Kidney (tissue), 14 donors: ENCODE results near the gene VTI1A. TPM values are rescaled to one million over a fixed set of nuclear protein-coding genes. Genes with fewer than 3 reads are reported as not detected.

Experiments used
- DNase-seq, 5 donors: peaks; one replicate each; pipeline ENCODE4 v3.0.0-alpha.2; 2013 to 2020
- FAIRE-seq: peaks from 2 replicates; lab custom pipeline; 2012; peaks lifted over from hg19 to GRCh38; lab: Jason Lieb, UNC
- H3K27ac ChIP-seq, 2 donors: one replicate each; pipeline ENCODE4 v1.7.0; 2013; ENCODE audit warnings: low read depth in 2 of 2, low read length in 2 of 2, inconsistent platforms in 1 of 2
- H3K27me3 ChIP-seq: one replicate; pipeline ENCODE4 v1.7.1; 2013; ENCODE audit warnings: low read length, inconsistent platforms; ENCODE audit not compliant: control insufficient read depth, insufficient read depth
- H3K36me3 ChIP-seq, 3 donors: one replicate each; pipeline versions ENCODE4 v1.7.0 to v1.7.1; 2013; ENCODE audit warnings: low read length in 3 of 3, control low read depth in 1 of 3, inconsistent platforms in 1 of 3; ENCODE audit not compliant: insufficient read depth in 3 of 3, control insufficient read depth in 2 of 3
- H3K4me1 ChIP-seq, 3 donors: one replicate each; pipeline versions ENCODE4 v1.7.0 to v1.7.1; 2013; ENCODE audit warnings: low read length in 3 of 3, inconsistent platforms in 1 of 3, low read depth in 1 of 3; ENCODE audit not compliant: control insufficient read depth in 2 of 3, insufficient read depth in 2 of 3
- H3K4me3 ChIP-seq, 3 donors: one replicate each; pipeline versions ENCODE4 v1.7.0 to v1.8.1; 2013; ENCODE audit warnings: low read length in 3 of 3, control low read depth in 1 of 3, inconsistent platforms in 1 of 3
- H3K9ac ChIP-seq, 3 donors: one replicate each; pipeline versions ENCODE4 v1.7.0 to v1.7.1; 2013; ENCODE audit warnings: low read length in 3 of 3, control low read depth in 1 of 3, inconsistent platforms in 1 of 3
- H3K9me3 ChIP-seq, 3 donors: one replicate each; pipeline versions ENCODE4 v1.7.0 to v1.7.1; 2013; ENCODE audit warnings: low read length in 3 of 3, control low read depth in 1 of 3, inconsistent platforms in 1 of 3; ENCODE audit not compliant: control insufficient read depth in 2 of 3, insufficient read depth in 1 of 3
- intact Hi-C: fragments of 100-400 bp; cut with DNase I; formaldehyde crosslinking; loops from one replicate; pipeline ENCODE4 v1.11.1; 2022
- polyA plus RNA-seq: library from polyadenylated mRNA; stranded (reverse); fragments of 350-450 nt; fragmentation: Illumina TruSeq; extraction: RNeasy Lipid Tissue Mini Kit (QIAGEN cat#74804); gene quantifications from one replicate; pipeline ENCODE4 v1.2.3, GENCODE V29; 2014; ENCODE audit warnings: low read depth, low replicate concordance; ENCODE audit not compliant: insufficient read depth
- total RNA-seq: library from RNA; stranded (reverse); fragmentation: NEBNext Ultra II Directional; extraction: Animal tissue kit (Norgen Biotek cat#: 25700); gene quantifications from one replicate; pipeline ENCODE4 v1.2.1, GENCODE V29; 2021
- TF ChIP-seq, protein P1 (sequence below): IDR thresholded peaks from 3 replicates; pipeline ENCODE4 v1.5.1; 2012; ENCODE audit warnings: mild to moderate bottlenecking, moderate library complexity, borderline replicate concordance; ENCODE audit not compliant: insufficient read depth; ENCODE audit errors: extremely low read depth
- donor health status: control.
- donor health status: control.
- donor health status: control.
- donor health status: control.
- donor health status: control.
- donor health status: DM: yes; HTN: yes; CAD: no.
- donor health status: Normal renal cell carcinoma (clear cell type).

The VTI1A gene
- total and polyA plus RNA-seq, 2 donors from 2014 or later, result 9.2 to 41.8 TPM

DNA sequence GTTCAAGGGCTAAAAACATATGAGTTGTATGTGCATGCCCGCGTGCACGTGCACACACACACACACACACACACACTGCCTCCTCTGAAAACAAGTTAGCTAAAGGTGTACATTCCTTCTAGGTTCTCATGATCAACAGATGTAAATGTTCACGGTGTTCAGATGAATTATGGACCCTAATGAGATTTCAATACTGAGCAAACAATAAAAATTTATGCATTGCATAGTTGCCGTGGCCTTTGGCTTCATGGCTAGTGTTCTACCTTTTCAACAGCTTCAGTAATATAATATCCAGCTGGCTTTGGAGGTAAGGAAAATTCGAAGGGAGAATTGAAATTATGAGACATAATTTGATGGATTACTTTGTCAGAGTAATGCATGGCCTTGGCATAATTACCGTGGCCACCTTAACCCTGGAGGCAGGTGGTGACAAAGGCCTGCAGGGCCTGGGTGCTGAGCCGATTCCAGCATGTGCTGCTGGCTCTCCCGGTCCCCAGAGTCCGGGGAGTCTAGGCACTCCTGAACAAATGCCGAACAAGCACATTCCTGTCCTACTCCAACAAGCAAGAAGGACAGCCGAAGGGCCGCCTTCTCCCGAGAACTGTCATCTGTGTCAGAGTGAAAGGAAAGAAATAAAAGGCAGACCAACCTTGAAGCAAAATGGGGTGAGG, 336.5 kb downstream of the VTI1A start:
- H3K4me1 ChIP-seq, result peaks cover 0 to 7% (median 4%) of the 10 kb centered on the region in 3 donors
- intact Hi-C loops, result no loop called here
- peak overlapping the region in 1 of 2 donors; percentile 17 for H3K27ac ChIP-seq
- TF ChIP-seq, protein P1, sequence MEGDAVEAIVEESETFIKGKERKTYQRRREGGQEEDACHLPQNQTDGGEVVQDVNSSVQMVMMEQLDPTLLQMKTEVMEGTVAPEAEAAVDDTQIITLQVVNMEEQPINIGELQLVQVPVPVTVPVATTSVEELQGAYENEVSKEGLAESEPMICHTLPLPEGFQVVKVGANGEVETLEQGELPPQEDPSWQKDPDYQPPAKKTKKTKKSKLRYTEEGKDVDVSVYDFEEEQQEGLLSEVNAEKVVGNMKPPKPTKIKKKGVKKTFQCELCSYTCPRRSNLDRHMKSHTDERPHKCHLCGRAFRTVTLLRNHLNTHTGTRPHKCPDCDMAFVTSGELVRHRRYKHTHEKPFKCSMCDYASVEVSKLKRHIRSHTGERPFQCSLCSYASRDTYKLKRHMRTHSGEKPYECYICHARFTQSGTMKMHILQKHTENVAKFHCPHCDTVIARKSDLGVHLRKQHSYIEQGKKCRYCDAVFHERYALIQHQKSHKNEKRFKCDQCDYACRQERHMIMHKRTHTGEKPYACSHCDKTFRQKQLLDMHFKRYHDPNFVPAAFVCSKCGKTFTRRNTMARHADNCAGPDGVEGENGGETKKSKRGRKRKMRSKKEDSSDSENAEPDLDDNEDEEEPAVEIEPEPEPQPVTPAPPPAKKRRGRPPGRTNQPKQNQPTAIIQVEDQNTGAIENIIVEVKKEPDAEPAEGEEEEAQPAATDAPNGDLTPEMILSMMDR, result no peak
- peak in 3 of 5 donors; percentile 31 to 64 (median 61) for DNase-seq
- no peak for FAIRE-seq
- no peaks in the 10 kb centered on the region for H3K27me3 ChIP-seq
- no peaks in the 10 kb centered on the region for H3K9me3 ChIP-seq
- peak overlapping the region in 2 of 3 donors; percentile 43 to 49 for H3K4me3 ChIP-seq
- H3K36me3 ChIP-seq, result no peaks in the 10 kb centered on the region
- no peak overlapping the region for H3K9ac ChIP-seq

DNA sequence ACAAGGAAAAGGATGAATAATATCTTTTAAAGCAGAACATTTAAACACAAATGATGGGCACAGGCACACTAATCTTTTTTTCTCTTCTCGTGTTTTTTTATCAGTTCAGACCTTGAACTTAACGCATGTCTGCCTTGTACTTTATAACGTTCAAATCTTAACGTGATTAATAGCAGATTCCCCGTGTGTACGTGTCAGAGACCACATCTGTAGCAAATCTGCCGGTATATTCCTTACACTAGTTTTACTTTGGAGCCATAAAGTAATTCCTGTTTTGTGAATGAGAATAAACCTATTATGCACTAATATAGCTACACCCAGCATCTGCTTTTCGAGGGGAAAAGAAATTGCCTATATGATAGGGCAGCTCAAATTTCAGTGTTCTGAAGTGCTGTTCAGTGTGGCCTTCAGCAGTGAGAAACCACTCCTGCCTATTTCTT, 337.0 kb downstream of the VTI1A start:
- Histone ChIP-seq H3K9me3 (no peaks in the 10 kb centered on the region), H3K27ac (no peak overlapping the region), H3K9ac (peak overlapping the region in 1 of 3 donors; percentile 24), H3K36me3 (no peaks in the 10 kb centered on the region), H3K27me3 (no peaks in the 10 kb centered on the region), H3K4me3 (peak overlapping the region in 2 of 3 donors; percentile 43 to 49), H3K4me1 (peaks cover 0 to 7% (median 4%) of the 10 kb centered on the region in 3 donors)
- intact Hi-C loops, result no loop called here
- TF ChIP-seq, protein P1, result no peak
- no peak for DNase-seq
- no peak for FAIRE-seq

DNA sequence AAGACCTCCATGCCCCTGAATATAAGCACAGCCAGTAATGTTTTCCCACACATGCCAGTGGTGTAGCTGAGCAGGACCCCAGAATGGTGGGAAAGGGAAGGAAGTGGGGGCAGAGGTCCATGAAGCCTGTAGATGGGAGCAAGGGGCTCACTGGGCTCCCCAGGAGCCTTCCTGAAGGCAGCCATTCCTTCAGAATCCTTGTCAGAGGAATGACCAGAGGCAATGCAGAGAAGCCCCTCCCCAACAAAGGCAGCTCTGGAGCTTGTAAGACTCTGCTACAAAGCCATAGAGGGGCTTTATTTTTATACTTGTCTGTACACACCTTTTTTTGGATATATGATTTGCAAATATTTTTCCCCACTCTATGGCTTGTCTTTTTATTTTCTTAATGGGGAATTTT, 338.1 kb downstream of the VTI1A start:
- Histone ChIP-seq H3K4me3 (no peak overlapping the region), H3K27ac (no peak overlapping the region), H3K36me3 (no peaks in the 10 kb centered on the region), H3K4me1 (peaks cover 0 to 7% (median 4%) of the 10 kb centered on the region in 3 donors), H3K27me3 (no peaks in the 10 kb centered on the region), H3K9me3 (peaks cover 0 to 4% (median 0%) of the 10 kb centered on the region in 3 donors), H3K9ac (no peak overlapping the region)
- intact Hi-C loops, result no loop called here
- TF ChIP-seq, protein P1, result no peak
- no peak for FAIRE-seq
- no peak for DNase-seq
